ENCODE measurements around the gene UBA5.

DNA sequence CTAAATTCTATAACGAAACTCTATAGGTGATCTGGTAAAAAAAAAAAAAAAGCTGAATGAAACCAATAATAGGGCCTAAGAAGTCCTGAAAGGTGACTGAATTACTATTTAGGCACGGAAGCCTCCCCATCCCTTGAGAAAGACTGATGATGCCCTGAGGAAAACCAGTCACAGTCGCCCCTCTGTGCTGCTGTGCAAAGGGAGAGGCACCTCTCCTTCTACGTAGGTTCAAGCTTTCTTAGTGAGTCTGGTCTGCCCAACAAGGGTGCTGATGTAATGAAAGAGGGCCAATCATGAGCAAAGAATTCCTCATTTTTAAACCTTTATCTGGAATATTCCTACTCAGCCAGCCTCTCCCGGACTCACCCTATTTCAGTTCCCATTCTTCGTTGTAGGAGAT is 50.2 kb downstream of the UBA5 start:
- TF ChIP-seq CTCF (optimal IDR thresholded peaks at IDR 0.05 in 1 of 3, IDR thresholded peaks at IDR 0.05 in 1 of 3, conservative IDR thresholded peaks at IDR 0.05 in 1 of 3; ENCODE audit: extremely low read depth in 1 of 3, insufficient read depth in 2 of 3, low read length in 3 of 3) (no peak), EZH2 (IDR thresholded peaks at IDR 0.05; ENCODE audit: low read length) (no peak)

Data from keratinocyte (primary cell).